ENCODE data around the gene ARAP2.

The ARAP2 gene, protein sequence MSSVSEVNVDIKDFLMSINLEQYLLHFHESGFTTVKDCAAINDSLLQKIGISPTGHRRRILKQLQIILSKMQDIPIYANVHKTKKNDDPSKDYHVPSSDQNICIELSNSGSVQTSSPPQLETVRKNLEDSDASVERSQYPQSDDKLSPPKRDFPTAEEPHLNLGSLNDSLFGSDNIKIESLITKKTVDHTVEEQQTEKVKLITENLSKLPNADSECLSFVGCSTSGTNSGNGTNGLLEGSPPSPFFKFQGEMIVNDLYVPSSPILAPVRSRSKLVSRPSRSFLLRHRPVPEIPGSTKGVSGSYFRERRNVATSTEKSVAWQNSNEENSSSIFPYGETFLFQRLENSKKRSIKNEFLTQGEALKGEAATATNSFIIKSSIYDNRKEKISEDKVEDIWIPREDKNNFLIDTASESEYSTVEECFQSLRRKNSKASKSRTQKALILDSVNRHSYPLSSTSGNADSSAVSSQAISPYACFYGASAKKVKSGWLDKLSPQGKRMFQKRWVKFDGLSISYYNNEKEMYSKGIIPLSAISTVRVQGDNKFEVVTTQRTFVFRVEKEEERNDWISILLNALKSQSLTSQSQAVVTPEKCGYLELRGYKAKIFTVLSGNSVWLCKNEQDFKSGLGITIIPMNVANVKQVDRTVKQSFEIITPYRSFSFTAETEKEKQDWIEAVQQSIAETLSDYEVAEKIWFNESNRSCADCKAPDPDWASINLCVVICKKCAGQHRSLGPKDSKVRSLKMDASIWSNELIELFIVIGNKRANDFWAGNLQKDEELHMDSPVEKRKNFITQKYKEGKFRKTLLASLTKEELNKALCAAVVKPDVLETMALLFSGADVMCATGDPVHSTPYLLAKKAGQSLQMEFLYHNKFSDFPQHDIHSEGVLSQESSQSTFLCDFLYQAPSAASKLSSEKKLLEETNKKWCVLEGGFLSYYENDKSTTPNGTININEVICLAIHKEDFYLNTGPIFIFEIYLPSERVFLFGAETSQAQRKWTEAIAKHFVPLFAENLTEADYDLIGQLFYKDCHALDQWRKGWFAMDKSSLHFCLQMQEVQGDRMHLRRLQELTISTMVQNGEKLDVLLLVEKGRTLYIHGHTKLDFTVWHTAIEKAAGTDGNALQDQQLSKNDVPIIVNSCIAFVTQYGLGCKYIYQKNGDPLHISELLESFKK (N-terminal part only)

DNA sequence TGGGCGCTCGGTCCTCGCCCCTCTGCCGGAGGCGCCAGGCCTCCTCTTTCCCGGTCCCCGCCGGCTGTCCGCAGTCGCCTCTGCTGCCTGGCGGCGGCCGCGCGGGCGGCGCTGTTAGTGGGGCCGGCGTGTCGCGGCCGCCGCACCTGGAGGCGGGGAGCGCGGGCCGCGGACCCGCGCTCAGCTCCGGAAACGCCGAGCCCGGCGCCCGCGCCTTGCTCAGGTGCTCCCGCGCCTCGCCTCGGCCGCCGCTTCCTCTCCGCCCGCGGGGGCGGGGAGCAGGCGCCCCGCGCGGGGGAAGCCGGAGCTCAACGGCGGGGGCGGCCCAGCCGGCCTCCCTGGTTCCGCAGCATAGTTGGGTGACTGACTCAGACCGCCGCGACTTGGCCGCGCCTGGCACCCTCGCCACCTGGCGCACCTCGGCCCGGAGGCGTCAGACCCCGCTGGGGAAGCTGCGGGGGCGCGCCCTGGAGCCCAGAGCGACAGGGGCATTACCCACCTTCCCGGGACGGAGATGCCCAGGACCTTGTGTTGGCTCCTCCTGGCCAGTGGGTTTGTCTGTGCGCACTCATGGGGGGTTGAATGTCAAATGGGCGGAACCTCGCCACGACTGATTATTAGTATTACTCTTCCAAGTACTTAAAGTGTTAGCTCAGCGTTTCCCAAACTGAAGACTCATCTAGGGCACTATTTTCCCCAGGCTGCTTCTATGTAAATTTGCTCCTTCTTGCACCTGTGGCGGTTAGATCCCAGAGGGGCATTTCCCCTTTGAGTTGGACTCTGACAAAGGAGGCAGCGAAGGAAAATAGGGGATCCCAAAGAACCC, at the start of gene ARAP2:
Gene ARAP2, minus strand, starts transcription at position 258 of the 826 bp plus-strand sequence. CDS start 15,028 bp downstream, outside the sequence.
- Histone ChIP-seq H3K4me3 (ENCODE audit: low read length) (peak within 1 kb of the TSS; percentile 75), H3K27me3 (ENCODE audit: insufficient read depth, low read length) (peaks cover 42% of the 10 kb centered on the region), H3K36me3 (ENCODE audit: insufficient read depth, low read depth, low read length) (no peaks in the 10 kb centered on the region), H3K9me3 (ENCODE audit: insufficient read depth, low read depth, low read length) (no peaks in the 10 kb centered on the region), H3K27ac (ENCODE audit: low read length) (no peak within 1 kb of the TSS), H3K9ac (ENCODE audit: low read depth, low read length) (peak within 1 kb of the TSS; percentile 66; the same call in 1 of the 2 replicates), H3K4me1 (ENCODE audit: insufficient read depth, low read length) (no peaks in the 10 kb centered on the region; the same call in 1 of the 2 replicates)

GRCh38 chr4:36292556-36293188, 48.4 kb upstream of the ARAP2 start:
- no peak overlapping the region for H3K9ac ChIP-seq (ENCODE audit: low read depth, low read length)
- no peak overlapping the region for H3K4me3 ChIP-seq (ENCODE audit: low read length)
- H3K27ac ChIP-seq (ENCODE audit: low read length): no peak overlapping the region
- no peaks in the 10 kb centered on the region for H3K9me3 ChIP-seq (ENCODE audit: insufficient read depth, low read depth, low read length)
- no peaks in the 10 kb centered on the region for H3K36me3 ChIP-seq (ENCODE audit: insufficient read depth, low read depth, low read length)
- no peaks in the 10 kb centered on the region for H3K27me3 ChIP-seq (ENCODE audit: insufficient read depth, low read length)
- 0 out of 2 replicates have a peak, but pooled peaks cover 6% of the 10 kb centered on the region for H3K4me1 ChIP-seq (ENCODE audit: insufficient read depth, low read length)

DNA sequence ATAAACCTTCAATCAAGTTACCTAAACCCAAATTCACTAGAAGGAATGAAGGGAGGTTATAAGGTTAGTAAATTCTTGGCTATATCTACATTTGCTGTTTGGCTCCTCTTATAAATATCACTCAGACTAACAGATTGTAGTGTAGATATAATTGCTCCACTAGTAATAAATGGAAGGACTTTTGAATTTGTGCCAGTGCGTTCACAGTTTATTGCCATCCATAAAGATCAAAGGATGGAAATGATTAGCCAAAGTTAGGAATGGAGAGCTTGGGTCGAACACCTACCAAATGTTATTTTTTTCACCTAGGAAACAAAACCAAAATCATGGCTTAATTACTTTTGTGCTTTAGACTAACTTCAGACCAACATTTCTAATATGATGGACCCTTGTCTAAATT, 46.3 kb upstream of the ARAP2 start:
- Histone ChIP-seq H3K4me3 (ENCODE audit: low read length) (no peak overlapping the region), H3K9ac (ENCODE audit: low read depth, low read length) (no peak overlapping the region), H3K36me3 (ENCODE audit: insufficient read depth, low read depth, low read length) (no peaks in the 10 kb centered on the region), H3K27me3 (ENCODE audit: insufficient read depth, low read length) (no peaks in the 10 kb centered on the region), H3K9me3 (ENCODE audit: insufficient read depth, low read depth, low read length) (no peaks in the 10 kb centered on the region), H3K4me1 (ENCODE audit: insufficient read depth, low read length) (0 out of 2 replicates have a peak, but pooled peaks cover 6% of the 10 kb centered on the region), H3K27ac (ENCODE audit: low read length) (no peak overlapping the region)

DNA sequence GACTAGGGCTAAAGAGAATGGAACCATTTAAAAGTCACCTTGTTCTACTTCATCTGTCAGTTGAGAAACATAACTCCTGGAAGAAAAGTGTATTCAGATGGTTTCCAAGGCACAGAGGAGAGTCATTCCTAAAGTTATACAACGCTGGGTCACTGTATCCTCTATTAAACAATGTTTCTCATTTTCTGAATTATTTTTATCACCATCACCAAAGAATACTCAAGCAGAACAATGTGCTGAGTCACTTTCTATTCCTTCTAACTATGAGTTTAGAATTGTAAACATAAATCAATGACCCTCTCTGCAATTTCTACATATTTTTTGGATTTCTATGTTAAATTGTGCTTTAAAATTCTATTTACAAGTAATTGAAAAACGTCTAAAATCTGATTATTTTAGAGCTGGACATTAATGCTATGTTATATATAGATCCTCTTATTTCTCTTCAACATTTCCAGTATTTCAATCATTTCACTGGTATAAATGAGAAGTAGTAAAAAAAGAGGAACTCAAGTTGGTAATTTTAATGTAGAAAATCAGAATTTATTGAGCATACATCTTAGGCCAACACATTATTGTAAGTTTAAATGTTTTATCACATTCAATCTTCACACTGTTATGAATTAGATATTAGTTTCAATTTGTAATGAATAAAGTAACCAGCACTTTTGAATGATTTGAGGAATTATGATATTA, 44.6 kb upstream of the ARAP2 start:
- Histone ChIP-seq H3K27ac (ENCODE audit: low read length) (no peak overlapping the region), H3K9ac (ENCODE audit: low read depth, low read length) (no peak overlapping the region), H3K4me3 (ENCODE audit: low read length) (no peak overlapping the region), H3K27me3 (ENCODE audit: insufficient read depth, low read length) (no peaks in the 10 kb centered on the region), H3K36me3 (ENCODE audit: insufficient read depth, low read depth, low read length) (no peaks in the 10 kb centered on the region), H3K4me1 (ENCODE audit: insufficient read depth, low read length) (0 out of 2 replicates have a peak, but pooled peaks cover 6% of the 10 kb centered on the region), H3K9me3 (ENCODE audit: insufficient read depth, low read depth, low read length) (no peaks in the 10 kb centered on the region)

GRCh38 chr4:36286481-36286871, 42.2 kb upstream of the ARAP2 start:
- no peaks in the 10 kb centered on the region for H3K9me3 ChIP-seq (ENCODE audit: insufficient read depth, low read depth, low read length)
- no peaks in the 10 kb centered on the region for H3K27me3 ChIP-seq (ENCODE audit: insufficient read depth, low read length)
- no peaks in the 10 kb centered on the region for H3K36me3 ChIP-seq (ENCODE audit: insufficient read depth, low read depth, low read length)
- no peak overlapping the region for H3K9ac ChIP-seq (ENCODE audit: low read depth, low read length)
- no peak overlapping the region for H3K27ac ChIP-seq (ENCODE audit: low read length)
- H3K4me3 ChIP-seq (ENCODE audit: low read length): no peak overlapping the region
- no peaks in the 10 kb centered on the region for H3K4me1 ChIP-seq (ENCODE audit: insufficient read depth, low read length)

DNA sequence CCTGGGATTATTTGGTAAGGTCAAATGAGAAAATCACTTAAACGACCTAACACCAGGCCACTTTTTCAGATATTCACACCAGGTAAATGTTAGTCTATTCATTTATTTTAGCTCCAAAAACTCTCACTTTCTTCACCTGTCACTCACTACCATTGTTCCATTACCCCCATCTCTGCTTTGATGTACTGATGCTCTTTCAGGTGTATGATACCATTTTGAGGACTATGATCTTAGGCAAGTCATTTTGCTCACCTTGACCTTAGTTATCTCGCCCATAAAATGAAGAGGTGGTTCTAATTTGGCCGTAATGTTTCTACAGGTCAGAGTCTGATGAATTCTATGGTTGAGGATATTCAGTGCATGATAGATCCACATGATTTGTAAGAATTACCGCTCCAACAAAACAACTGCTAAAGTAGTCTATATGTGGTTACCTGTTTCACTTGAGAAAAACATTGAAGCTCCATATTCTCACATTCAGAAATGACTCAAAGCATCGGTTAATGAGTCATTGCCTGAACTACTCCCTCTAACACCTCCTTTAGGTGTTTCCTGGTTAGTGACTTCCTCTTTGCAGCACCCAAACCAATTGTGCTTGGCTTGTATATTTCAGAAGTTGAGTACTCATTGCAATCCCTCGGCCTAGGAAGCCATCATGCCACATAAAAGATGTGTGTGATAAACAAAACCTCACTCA, 41.6 kb upstream of the ARAP2 start:
- Histone ChIP-seq H3K4me1 (ENCODE audit: insufficient read depth, low read length) (no peaks in the 10 kb centered on the region), H3K36me3 (ENCODE audit: insufficient read depth, low read depth, low read length) (no peaks in the 10 kb centered on the region), H3K9ac (ENCODE audit: low read depth, low read length) (no peak overlapping the region), H3K9me3 (ENCODE audit: insufficient read depth, low read depth, low read length) (no peaks in the 10 kb centered on the region), H3K27me3 (ENCODE audit: insufficient read depth, low read length) (no peaks in the 10 kb centered on the region), H3K27ac (ENCODE audit: low read length) (no peak overlapping the region), H3K4me3 (ENCODE audit: low read length) (no peak overlapping the region)

- Histone ChIP-seq H3K27me3 (ENCODE audit: insufficient read depth, low read length) (no peaks in the 10 kb centered on the region), H3K27ac (ENCODE audit: low read length) (no peak overlapping the region), H3K9ac (ENCODE audit: low read depth, low read length) (no peak overlapping the region), H3K36me3 (ENCODE audit: insufficient read depth, low read depth, low read length) (no peaks in the 10 kb centered on the region), H3K9me3 (ENCODE audit: insufficient read depth, low read depth, low read length) (no peaks in the 10 kb centered on the region), H3K4me3 (ENCODE audit: low read length) (no peak overlapping the region), H3K4me1 (ENCODE audit: insufficient read depth, low read length) (no peaks in the 10 kb centered on the region; the same call in 1 of the 2 replicates)
Observed at GRCh38 chr4:36283912-36284465, 39.7 kb upstream of the ARAP2 start.

GRCh38 chr4:36282503-36283030, 38.3 kb upstream of the ARAP2 start:
- H3K27me3 ChIP-seq (ENCODE audit: insufficient read depth, low read length): no peaks in the 10 kb centered on the region
- H3K9me3 ChIP-seq (ENCODE audit: insufficient read depth, low read depth, low read length): no peaks in the 10 kb centered on the region
- H3K4me1 ChIP-seq (ENCODE audit: insufficient read depth, low read length): no peaks in the 10 kb centered on the region; the same call in 1 of the 2 replicates
- no peak overlapping the region for H3K27ac ChIP-seq (ENCODE audit: low read length)
- H3K4me3 ChIP-seq (ENCODE audit: low read length): no peak overlapping the region
- H3K9ac ChIP-seq (ENCODE audit: low read depth, low read length): no peak overlapping the region
- no peaks in the 10 kb centered on the region for H3K36me3 ChIP-seq (ENCODE audit: insufficient read depth, low read depth, low read length)

DNA sequence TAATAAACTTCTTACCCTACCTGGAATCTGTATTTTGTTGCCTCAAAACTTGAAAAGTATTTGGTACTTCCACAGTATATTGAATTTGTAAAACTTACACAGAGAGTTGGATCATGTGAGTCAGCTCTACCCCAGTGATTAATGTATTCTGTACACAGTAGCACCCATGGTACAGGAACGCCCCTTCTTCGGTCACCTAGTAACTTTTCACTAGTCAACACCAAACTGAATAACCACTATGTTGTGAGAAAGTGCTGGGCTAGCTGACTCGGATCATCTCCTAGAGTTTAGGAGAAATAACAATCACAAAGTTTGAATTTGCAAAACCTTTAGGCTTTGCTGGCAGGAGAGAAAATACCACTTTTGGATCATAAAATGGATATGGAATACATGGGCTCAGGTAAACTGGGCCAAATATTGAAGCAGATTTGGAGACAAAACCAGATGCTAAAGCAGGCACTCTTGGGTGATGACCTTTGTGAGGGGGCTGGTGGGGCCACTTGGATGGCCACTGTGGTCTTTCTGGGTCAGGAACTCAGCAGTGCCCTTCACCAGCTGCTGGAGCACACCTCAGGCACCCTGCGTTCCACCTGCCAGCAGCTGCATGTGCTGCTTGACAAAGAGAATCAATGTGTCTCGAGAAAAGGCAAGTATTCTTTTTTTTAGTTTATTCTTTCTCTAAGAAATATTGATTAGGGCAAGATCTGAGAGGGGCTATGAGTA, 37.2 kb upstream of the ARAP2 start, which contains the start of gene DTHD1:
Gene DTHD1, plus strand, starts transcription at position 233 of the 723 bp plus-strand sequence. Its CDS starts 143 bp downstream, at position 376.
- Histone ChIP-seq H3K9ac (ENCODE audit: low read depth, low read length) (no peak within 1 kb of the TSS), H3K27ac (ENCODE audit: low read length) (no peak within 1 kb of the TSS), H3K36me3 (ENCODE audit: insufficient read depth, low read depth, low read length) (no peaks in the 10 kb centered on the region), H3K9me3 (ENCODE audit: insufficient read depth, low read depth, low read length) (no peaks in the 10 kb centered on the region), H3K4me3 (ENCODE audit: low read length) (no peak within 1 kb of the TSS), H3K4me1 (ENCODE audit: insufficient read depth, low read length) (no peaks in the 10 kb centered on the region; the same call in 1 of the 2 replicates), H3K27me3 (ENCODE audit: insufficient read depth, low read length) (no peaks in the 10 kb centered on the region)
